Naive thymus-derived CD4-positive, alpha-beta T cell (primary cell): ENCODE measurements around the gene UTP15. TPM values are rescaled to one million over a fixed set of nuclear protein-coding genes. Genes with fewer than 3 reads are reported as not detected.

Experiments used
- ATAC-seq: fragments of 150-1000 bp; cut with Tn5 transposase; 2 replicates; pipeline ENCODE4 v1.10.0; 2021; ENCODE audit warnings: mild to moderate bottlenecking, moderate library complexity
- CTCF ChIA-PET: fragments of 350-600 bp; sonication (Branson Sonifier 250); formaldehyde crosslinking; loops from one replicate; lab custom pipeline; 2021; ENCODE audit warnings: antibody characterized with exemption; lab: Charles Lee
- POLR2A ChIA-PET: fragments of 350-600 bp; sonication (Branson Sonifier 250); formaldehyde crosslinking; loops from one replicate; lab custom pipeline; 2021; ENCODE audit warnings: antibody characterized with exemption, inconsistent platforms; lab: Charles Lee
- DNase-seq, 9 donors: peaks; one replicate each; pipeline versions ENCODE4 v3.0.0 to v3.0.0-alpha.2; 2020 to 2022; ENCODE audit warnings: mixed read lengths in 1 of 9
- H3K27ac ChIP-seq: one replicate; pipeline ENCODE4 v1.7.0; 2013; ENCODE audit warnings: mild to moderate bottlenecking, low read depth, low read length, moderate library complexity
- H3K27me3 ChIP-seq, 2 donors: one replicate each; pipeline ENCODE4 v1.7.0; 2013; ENCODE audit warnings: low read length in 2 of 2, mild to moderate bottlenecking in 2 of 2, moderate library complexity in 2 of 2; ENCODE audit not compliant: control insufficient read depth in 2 of 2, insufficient read depth in 2 of 2
- H3K36me3 ChIP-seq, 3 experiments: 1 replicate in 2 of 3; 2 replicates in 1 of 3; pipeline ENCODE4 v1.7.0; 2013; ENCODE audit warnings: low read length in 3 of 3, mild to moderate bottlenecking in 3 of 3, moderate library complexity in 1 of 3; ENCODE audit not compliant: insufficient read depth in 3 of 3, control insufficient read depth in 2 of 3
- H3K4me1 ChIP-seq, 2 donors: one replicate each; pipeline ENCODE4 v1.7.0; 2013; ENCODE audit warnings: low read length in 2 of 2, mild to moderate bottlenecking in 2 of 2, moderate library complexity in 1 of 2; ENCODE audit not compliant: control insufficient read depth in 2 of 2, insufficient read depth in 2 of 2
- H3K4me3 ChIP-seq: 2 replicates; pipeline ENCODE4 v1.7.0; 2013; ENCODE audit warnings: mild to moderate bottlenecking, low read length
- H3K9me3 ChIP-seq, 3 experiments: 1 replicate in 2 of 3; 2 replicates in 1 of 3; pipeline ENCODE4 v1.7.0; 2013; ENCODE audit warnings: low read length in 3 of 3; ENCODE audit not compliant: control insufficient read depth in 2 of 3
- H3K27ac Mint-ChIP-seq, 9 donors: one replicate each; pipeline ENCODE4 v1.8.0; 2020 to 2022; ENCODE audit warnings: mixed read lengths in 9 of 9, mild to moderate bottlenecking in 8 of 9, moderate library complexity in 5 of 9, inconsistent platforms in 2 of 9
- H3K27me3 Mint-ChIP-seq, 5 donors: one replicate each; pipeline ENCODE4 v1.8.0; 2021 to 2022; ENCODE audit warnings: mixed read lengths in 5 of 5, mild to moderate bottlenecking in 1 of 5
- H3K36me3 Mint-ChIP-seq, 5 donors: one replicate each; pipeline ENCODE4 v1.8.0; 2020 to 2022; ENCODE audit warnings: mixed read lengths in 5 of 5, mild to moderate bottlenecking in 3 of 5, inconsistent platforms in 1 of 5
- H3K4me1 Mint-ChIP-seq, 7 donors: one replicate each; pipeline ENCODE4 v1.8.0; 2020 to 2022; ENCODE audit warnings: mixed read lengths in 7 of 7, mild to moderate bottlenecking in 3 of 7, inconsistent platforms in 1 of 7
- H3K4me3 Mint-ChIP-seq, 10 donors: one replicate each; pipeline ENCODE4 v1.8.0; 2020 to 2022; ENCODE audit warnings: mild to moderate bottlenecking in 10 of 10, mixed read lengths in 10 of 10, moderate library complexity in 6 of 10, inconsistent platforms in 2 of 10
- H3K9me3 Mint-ChIP-seq, 11 donors: one replicate each; pipeline ENCODE4 v1.8.0; 2020 to 2022; ENCODE audit warnings: mixed read lengths in 11 of 11, mild to moderate bottlenecking in 4 of 11, inconsistent platforms in 1 of 11, moderate library complexity in 1 of 11
- intact Hi-C, 2 donors: fragments of 100-400 bp; cut with micrococcal nuclease; formaldehyde crosslinking; loops; one replicate each; pipeline ENCODE4 v1.15.1; 2023
- polyA plus RNA-seq, 2 donors: library from polyadenylated mRNA; unstranded; fragments of 300-500 nt; fragmentation: Illumina TruSeq; gene quantifications; one replicate each; pipeline ENCODE4 v1.2.3, GENCODE V29; 2021
- total RNA-seq, 6 experiments: library from RNA in 5 of 6; stranded (reverse) in 5 of 6; gene quantifications; 1 replicate in 5 of 6; 2 replicates in 1 of 6; pipeline ENCODE4 v1.2.3 and lab custom pipeline; 2021 to 2026

UTP15 gene
- total and polyA plus RNA-seq, 7 experiments from 2014 or later: 8.1 to 46.5 (median 24.0) TPM

GRCh38 chr5:73615085-73615484 is 49.5 kb downstream of the UTP15 start:
- no peaks in the 10 kb centered on the region for H3K9me3 Mint-ChIP-seq
- no peak overlapping the region for H3K4me3 Mint-ChIP-seq
- DNase-seq (no peak), ATAC-seq (no peak)
- intact Hi-C loops: no loop called here
- H3K27ac Mint-ChIP-seq: no peak overlapping the region
- H3K27me3 ChIP-seq: no peaks in the 10 kb centered on the region
- peaks cover 0 to 1% (median 0%) of the 10 kb centered on the region in 7 donors for H3K4me1 Mint-ChIP-seq
- no peaks in the 10 kb centered on the region for H3K36me3 Mint-ChIP-seq
- ChIA-PET CTCF (no interaction called here), POLR2A (no interaction called here)
- no peaks in the 10 kb centered on the region for H3K9me3 ChIP-seq
- H3K27ac ChIP-seq: no peak overlapping the region
- H3K36me3 ChIP-seq: no peaks in the 10 kb centered on the region
- no peak overlapping the region for H3K4me3 ChIP-seq
- peaks cover 17 to 52% (median 29%) of the 10 kb centered on the region in 5 donors for H3K27me3 Mint-ChIP-seq
- H3K4me1 ChIP-seq: no peaks in the 10 kb centered on the region

- intact Hi-C loops: no loop called here
- CTCF ChIA-PET: no interaction called here
- POLR2A ChIA-PET: no interaction called here
- Histone ChIP-seq H3K9me3 (no peaks in the 10 kb centered on the region), H3K4me3 (no peak overlapping the region), H3K36me3 (no peaks in the 10 kb centered on the region), H3K27ac (no peak overlapping the region), H3K4me1 (no peaks in the 10 kb centered on the region), H3K27me3 (no peaks in the 10 kb centered on the region)
- DNase-seq (no peak), ATAC-seq (no peak)
- Mint-ChIP-seq H3K36me3 (no peaks in the 10 kb centered on the region), H3K27ac (no peak overlapping the region), H3K4me3 (no peak overlapping the region), H3K27me3 (peaks cover 13 to 49% (median 28%) of the 10 kb centered on the region in 5 donors), H3K4me1 (peaks cover 0 to 1% (median 0%) of the 10 kb centered on the region in 7 donors), H3K9me3 (no peaks in the 10 kb centered on the region)
Measured at GRCh38 chr5:73615947-73616346, 50.4 kb downstream of the UTP15 start.

GRCh38 chr5:73617510-73618279 is 52.2 kb downstream of the UTP15 start:
- H3K9me3 ChIP-seq: no peaks in the 10 kb centered on the region
- no peaks in the 10 kb centered on the region for H3K36me3 ChIP-seq
- ATAC-seq (no peak), DNase-seq (no peak)
- ChIA-PET CTCF (no interaction called here), POLR2A (no interaction called here)
- H3K27ac Mint-ChIP-seq: no peak overlapping the region
- no peaks in the 10 kb centered on the region for H3K36me3 Mint-ChIP-seq
- H3K4me1 Mint-ChIP-seq: peaks cover 0 to 1% (median 0%) of the 10 kb centered on the region in 7 donors
- no peaks in the 10 kb centered on the region for H3K9me3 Mint-ChIP-seq
- intact Hi-C loops: no loop called here
- no peak overlapping the region for H3K4me3 Mint-ChIP-seq
- H3K4me3 ChIP-seq: no peak overlapping the region
- no peak overlapping the region for H3K27ac ChIP-seq
- H3K27me3 Mint-ChIP-seq: peaks cover 24 to 49% (median 36%) of the 10 kb centered on the region in 5 donors
- no peaks in the 10 kb centered on the region for H3K4me1 ChIP-seq
- H3K27me3 ChIP-seq: no peaks in the 10 kb centered on the region

- Histone ChIP-seq H3K4me3 (no peak overlapping the region), H3K9me3 (no peaks in the 10 kb centered on the region), H3K4me1 (no peaks in the 10 kb centered on the region), H3K36me3 (no peaks in the 10 kb centered on the region), H3K27ac (no peak overlapping the region), H3K27me3 (no peaks in the 10 kb centered on the region)
- no peak for ATAC-seq
- no peak overlapping the region for H3K4me3 Mint-ChIP-seq
- CTCF ChIA-PET: no interaction called here
- intact Hi-C loops: no loop called here
- H3K9me3 Mint-ChIP-seq: peaks cover 0 to 2% (median 0%) of the 10 kb centered on the region in 11 donors
- POLR2A ChIA-PET: no interaction called here
- no peaks in the 10 kb centered on the region for H3K4me1 Mint-ChIP-seq
- H3K27me3 Mint-ChIP-seq: peaks cover 29 to 46% (median 42%) of the 10 kb centered on the region in 5 donors
- DNase-seq: no peak
- no peaks in the 10 kb centered on the region for H3K36me3 Mint-ChIP-seq
- H3K27ac Mint-ChIP-seq: no peak overlapping the region
Measured at GRCh38 chr5:73619606-73620333, 54.2 kb downstream of the UTP15 start.

GRCh38 chr5:73620334-73620687 is 54.8 kb downstream of the UTP15 start:
- Histone ChIP-seq H3K36me3 (no peaks in the 10 kb centered on the region), H3K4me1 (no peaks in the 10 kb centered on the region), H3K9me3 (no peaks in the 10 kb centered on the region), H3K27ac (no peak overlapping the region), H3K27me3 (no peaks in the 10 kb centered on the region), H3K4me3 (no peak overlapping the region)
- H3K4me1 Mint-ChIP-seq: peaks cover 0 to 2% (median 1%) of the 10 kb centered on the region in 7 donors
- no peak for ATAC-seq
- ChIA-PET CTCF (no interaction called here), POLR2A (no interaction called here)
- intact Hi-C loops: no loop called here
- no peak overlapping the region for H3K4me3 Mint-ChIP-seq
- DNase-seq: no peak
- H3K36me3 Mint-ChIP-seq: no peaks in the 10 kb centered on the region
- H3K9me3 Mint-ChIP-seq: peaks cover 0 to 2% (median 0%) of the 10 kb centered on the region in 11 donors
- H3K27me3 Mint-ChIP-seq: peaks cover 29 to 47% (median 40%) of the 10 kb centered on the region in 5 donors
- H3K27ac Mint-ChIP-seq: no peak overlapping the region

- Histone ChIP-seq H3K9me3 (no peaks in the 10 kb centered on the region), H3K36me3 (no peaks in the 10 kb centered on the region), H3K27ac (no peak overlapping the region), H3K4me3 (no peak overlapping the region), H3K27me3 (no peaks in the 10 kb centered on the region), H3K4me1 (no peaks in the 10 kb centered on the region)
- POLR2A ChIA-PET: no interaction called here
- CTCF ChIA-PET: no interaction called here
- no peaks in the 10 kb centered on the region for H3K36me3 Mint-ChIP-seq
- H3K4me3 Mint-ChIP-seq: no peak overlapping the region
- H3K9me3 Mint-ChIP-seq: peaks cover 0 to 2% (median 0%) of the 10 kb centered on the region in 11 donors
- intact Hi-C loops: no loop called here
- DNase-seq (no peak), ATAC-seq (no peak)
- peaks cover 0 to 9% (median 4%) of the 10 kb centered on the region in 7 donors for H3K4me1 Mint-ChIP-seq
- no peak overlapping the region for H3K27ac Mint-ChIP-seq
- H3K27me3 Mint-ChIP-seq: peaks cover 42 to 60% (median 51%) of the 10 kb centered on the region in 5 donors
Measured at GRCh38 chr5:73623060-73623459, 57.5 kb downstream of the UTP15 start.
